ENCODE measurements around the gene EFCAB11. TPM values are rescaled to one million over a fixed set of nuclear protein-coding genes. Genes with fewer than 3 reads are reported as not detected.

The EFCAB11 gene
- total RNA-seq, 3 donors from 2014 or later = 6.0 to 10.2 (median 6.3) TPM

DNA sequence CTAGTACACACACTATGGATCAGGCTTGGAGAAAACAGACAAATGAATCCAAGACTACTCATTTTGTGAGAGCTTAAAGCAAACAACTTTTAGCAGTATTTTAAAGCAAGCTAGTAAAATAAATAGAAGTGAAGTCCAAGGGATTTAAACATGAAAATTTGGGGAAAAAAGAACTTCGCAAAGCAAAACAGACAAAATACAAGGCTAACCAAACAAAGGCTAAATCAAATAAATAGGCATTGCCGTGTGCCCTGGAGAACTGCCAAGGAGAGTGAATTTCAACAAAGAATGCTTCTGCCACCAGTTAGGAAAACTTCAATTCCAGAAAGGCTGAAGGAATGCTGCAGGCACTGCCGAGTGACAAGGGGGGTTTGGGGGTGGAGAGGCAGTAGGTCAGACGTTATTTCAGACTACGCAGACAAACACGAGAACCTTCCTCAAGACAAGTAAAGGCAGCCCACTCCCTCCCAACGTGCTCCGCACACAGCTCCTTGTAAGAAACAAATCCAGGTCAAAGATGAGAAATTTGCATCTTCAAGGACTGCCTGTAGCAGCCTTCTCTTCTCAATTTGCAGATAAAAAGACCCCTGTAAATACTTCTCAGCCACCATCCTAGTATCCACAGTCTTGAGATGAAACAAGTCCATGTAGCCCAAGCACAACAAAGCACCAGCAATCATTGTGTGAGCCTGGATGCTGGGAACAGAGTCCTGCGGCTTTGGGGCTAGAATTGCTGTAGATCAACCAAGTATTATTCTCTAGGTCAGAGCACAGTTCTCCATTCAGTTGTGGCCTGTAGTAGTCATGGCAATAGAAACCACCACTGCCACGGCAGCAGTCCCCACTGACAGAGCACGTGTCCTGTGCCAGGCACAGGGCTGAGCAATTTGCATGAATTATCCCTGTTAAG lies 43.3 kb downstream of the EFCAB11 start:
- Histone ChIP-seq H3K4me1 (ENCODE audit: low read depth) (peaks cover 25% of the 10 kb centered on the region), H3K9me3 (no peaks in the 10 kb centered on the region), H3K36me3 (ENCODE audit: low read depth) (no peaks in the 10 kb centered on the region), H3K4me3 (peak overlapping the region; percentile 4)
- TF ChIP-seq, protein P1, sequence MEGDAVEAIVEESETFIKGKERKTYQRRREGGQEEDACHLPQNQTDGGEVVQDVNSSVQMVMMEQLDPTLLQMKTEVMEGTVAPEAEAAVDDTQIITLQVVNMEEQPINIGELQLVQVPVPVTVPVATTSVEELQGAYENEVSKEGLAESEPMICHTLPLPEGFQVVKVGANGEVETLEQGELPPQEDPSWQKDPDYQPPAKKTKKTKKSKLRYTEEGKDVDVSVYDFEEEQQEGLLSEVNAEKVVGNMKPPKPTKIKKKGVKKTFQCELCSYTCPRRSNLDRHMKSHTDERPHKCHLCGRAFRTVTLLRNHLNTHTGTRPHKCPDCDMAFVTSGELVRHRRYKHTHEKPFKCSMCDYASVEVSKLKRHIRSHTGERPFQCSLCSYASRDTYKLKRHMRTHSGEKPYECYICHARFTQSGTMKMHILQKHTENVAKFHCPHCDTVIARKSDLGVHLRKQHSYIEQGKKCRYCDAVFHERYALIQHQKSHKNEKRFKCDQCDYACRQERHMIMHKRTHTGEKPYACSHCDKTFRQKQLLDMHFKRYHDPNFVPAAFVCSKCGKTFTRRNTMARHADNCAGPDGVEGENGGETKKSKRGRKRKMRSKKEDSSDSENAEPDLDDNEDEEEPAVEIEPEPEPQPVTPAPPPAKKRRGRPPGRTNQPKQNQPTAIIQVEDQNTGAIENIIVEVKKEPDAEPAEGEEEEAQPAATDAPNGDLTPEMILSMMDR (IDR thresholded peaks at IDR 0.05) = no peak
- DNase-seq (peak in 2 of 3 donors; percentile 47), ATAC-seq (peak; percentile 72)
- intact Hi-C loops (cut with DNase I, micrococcal nuclease) = loop anchor here (5.0 to 10.0 kb wide), 3 partner anchors 734 to 876 kb away; no protein-coding TSS in a partner anchor

GRCh38 chr14:89910691-89911009 lies 43.9 kb downstream of the EFCAB11 start:
- peaks cover 25% of the 10 kb centered on the region for H3K4me1 ChIP-seq (ENCODE audit: low read depth)
- ATAC-seq (peak; percentile 77), DNase-seq (peak in 1 of 3 donors; percentile 30)
- no peaks in the 10 kb centered on the region for H3K9me3 ChIP-seq
- intact Hi-C loops (cut with DNase I, micrococcal nuclease) = loop anchor here (5.0 to 10.0 kb wide), 3 partner anchors 733 to 876 kb away; no protein-coding TSS in a partner anchor
- H3K4me3 ChIP-seq = no peak overlapping the region
- TF ChIP-seq, protein P1 (IDR thresholded peaks at IDR 0.05) = no peak
- H3K36me3 ChIP-seq (ENCODE audit: low read depth) = no peaks in the 10 kb centered on the region

- TF ChIP-seq, protein P1 (IDR thresholded peaks at IDR 0.05) = no peak
- Histone ChIP-seq H3K9me3 (no peaks in the 10 kb centered on the region), H3K4me3 (no peak overlapping the region), H3K36me3 (ENCODE audit: low read depth) (no peaks in the 10 kb centered on the region), H3K4me1 (ENCODE audit: low read depth) (peaks cover 25% of the 10 kb centered on the region)
- ATAC-seq (no peak), DNase-seq (no peak)
- intact Hi-C loops (cut with DNase I, micrococcal nuclease) = no loop called here
Observed at GRCh38 chr14:89909586-89909985, 44.9 kb downstream of the EFCAB11 start.

DNA sequence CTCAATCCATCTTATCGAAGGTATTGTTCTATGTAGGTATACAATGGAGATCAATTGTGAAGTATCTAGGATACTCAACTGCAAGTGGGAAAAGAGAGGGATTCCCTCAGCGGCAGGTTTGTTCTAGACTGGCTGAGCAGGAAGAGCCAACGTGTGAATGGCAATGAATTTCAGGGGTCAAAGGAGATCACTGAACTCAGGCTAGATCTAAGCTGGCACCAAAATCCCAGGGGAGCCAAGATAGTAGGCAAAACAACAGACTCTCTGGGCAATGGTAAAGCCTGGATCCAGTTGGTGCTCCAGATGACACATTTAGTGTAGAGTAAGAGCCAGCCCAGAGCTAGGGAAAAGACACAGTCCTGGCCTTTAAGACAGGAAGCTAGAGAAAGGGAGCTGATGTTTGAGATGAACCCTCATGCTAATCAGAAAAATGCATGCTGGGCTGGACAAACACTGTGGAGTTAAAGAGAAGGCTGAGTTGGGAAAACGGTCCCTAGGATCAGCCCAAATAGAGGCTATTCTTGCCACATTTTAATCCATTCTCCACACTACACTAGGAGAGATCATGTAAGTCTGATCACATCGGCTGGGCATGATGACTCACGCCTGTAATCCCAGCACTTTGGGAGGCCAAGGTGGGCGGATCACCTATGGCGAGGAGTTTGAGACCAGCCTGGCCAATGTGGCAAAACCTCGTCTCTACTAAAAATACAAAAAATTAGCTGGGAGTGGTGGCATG lies 45.6 kb downstream of the EFCAB11 start:
- TF ChIP-seq, protein P1 (IDR thresholded peaks at IDR 0.05) = no peak
- no peaks in the 10 kb centered on the region for H3K36me3 ChIP-seq (ENCODE audit: low read depth)
- intact Hi-C loops (cut with DNase I, micrococcal nuclease) = no loop called here
- H3K9me3 ChIP-seq = no peaks in the 10 kb centered on the region
- ATAC-seq (no peak), DNase-seq (no peak)
- H3K4me3 ChIP-seq = no peak overlapping the region
- H3K4me1 ChIP-seq (ENCODE audit: low read depth) = peaks cover 25% of the 10 kb centered on the region

DNA sequence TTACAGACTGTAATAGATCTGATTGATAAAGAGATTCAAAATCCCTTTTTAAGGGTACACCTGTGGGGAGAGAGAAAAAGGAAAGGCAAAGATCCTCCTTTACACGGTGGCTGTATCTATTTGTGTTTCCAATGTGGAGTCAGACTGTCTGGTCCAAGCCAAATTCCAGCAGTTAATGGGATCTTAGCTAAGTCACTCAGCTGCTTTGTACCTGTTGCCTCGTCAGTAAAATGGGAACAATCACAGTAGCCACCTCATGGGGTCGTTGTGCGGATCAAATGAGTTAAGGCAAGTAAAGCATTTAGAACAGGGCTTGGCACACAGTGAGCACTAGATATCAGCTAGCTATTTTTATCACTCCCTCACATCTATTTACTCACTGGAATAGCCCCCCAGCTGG lies 46.9 kb downstream of the EFCAB11 start:
- no peak for ATAC-seq
- intact Hi-C loops (cut with DNase I, micrococcal nuclease) = no loop called here

More for the DNA sequence above, 46.9 kb downstream of the EFCAB11 start:
- Histone ChIP-seq H3K36me3 (ENCODE audit: low read depth) (no peaks in the 10 kb centered on the region), H3K4me3 (no peak overlapping the region), H3K9me3 (no peaks in the 10 kb centered on the region), H3K4me1 (ENCODE audit: low read depth) (peaks cover 22% of the 10 kb centered on the region)
- no peak for DNase-seq
- TF ChIP-seq, protein P1 (IDR thresholded peaks at IDR 0.05) = no peak
